ENCODE measurements around the gene L3MBTL4. TPM values are rescaled to one million over a fixed set of nuclear protein-coding genes. Genes with fewer than 3 reads are reported as not detected.

The L3MBTL4 gene
- total RNA-seq, 2 experiments from 2014 or later, result not detected

GRCh38 chr18:5964996-5965395 is 449.7 kb downstream of the L3MBTL4 start:
- Histone ChIP-seq H3K27ac (ENCODE audit: low read depth, low read length, poor library complexity, severe bottlenecking) (no peak overlapping the region), H3K4me2 (ENCODE audit: low read length) (no peak overlapping the region), H3K4me1 (ENCODE audit: insufficient read depth, low read length, poor library complexity, severe bottlenecking) (no peaks in the 10 kb centered on the region), H3K9me3 (ENCODE audit: low read length) (no peaks in the 10 kb centered on the region), H2AFZ (ENCODE audit: low read length) (no peak overlapping the region), H3K36me3 (ENCODE audit: insufficient read depth, low read length) (no peaks in the 10 kb centered on the region), H3K4me3 (ENCODE audit: low read depth, low read length, poor library complexity, severe bottlenecking) (no peak overlapping the region), H3K79me2 (ENCODE audit: insufficient read depth, low read depth, low read length) (no peaks in the 10 kb centered on the region), H3K9me2 (ENCODE audit: insufficient read depth, low read length) (no peaks in the 10 kb centered on the region), H4K20me1 (ENCODE audit: insufficient read depth, low read length) (no peaks in the 10 kb centered on the region)
- BruUV-seq (replicated peaks), result no TSS peak
- intact Hi-C loops (cut with micrococcal nuclease; ENCODE audit: unreplicated experiment), result no loop called here
- ChIA-PET CTCF (ENCODE audit: unreplicated experiment) (no interaction called here), POLR2A (interaction anchor here (0.8 kb wide), 1 partner anchor 9 kb away, joined by 4 read pairs; no protein-coding TSS in a partner anchor)
- no peak for DNase-seq (ENCODE audit: low spot score)
- TF ChIP-seq CTCF (conservative IDR thresholded peaks at IDR 0.05; ENCODE audit: low read length) (no peak), EZH2phosphoT487 (IDR thresholded peaks at IDR 0.05; ENCODE audit: borderline replicate concordance, low read depth, low read length) (no peak)

- no peaks in the 10 kb centered on the region for H3K36me3 ChIP-seq (ENCODE audit: insufficient read depth, low read length)
These were observed 450.1 kb downstream of the L3MBTL4 start for GRCh38 chr18:5964596-5964995.

GRCh38 chr18:5964108-5964507 is 450.6 kb downstream of the L3MBTL4 start:
- no TSS peak for BruUV-seq (replicated peaks)
- Histone ChIP-seq H4K20me1 (ENCODE audit: insufficient read depth, low read length) (no peaks in the 10 kb centered on the region), H3K4me1 (ENCODE audit: insufficient read depth, low read length, poor library complexity, severe bottlenecking) (no peaks in the 10 kb centered on the region), H2AFZ (ENCODE audit: low read length) (no peak overlapping the region), H3K36me3 (ENCODE audit: insufficient read depth, low read length) (no peaks in the 10 kb centered on the region), H3K27ac (ENCODE audit: low read depth, low read length, poor library complexity, severe bottlenecking) (no peak overlapping the region), H3K4me3 (ENCODE audit: low read depth, low read length, poor library complexity, severe bottlenecking) (no peak overlapping the region), H3K9me3 (ENCODE audit: low read length) (no peaks in the 10 kb centered on the region), H3K79me2 (ENCODE audit: insufficient read depth, low read depth, low read length) (no peaks in the 10 kb centered on the region), H3K9me2 (ENCODE audit: insufficient read depth, low read length) (no peaks in the 10 kb centered on the region), H3K4me2 (ENCODE audit: low read length) (no peak overlapping the region)
- TF ChIP-seq CTCF (conservative IDR thresholded peaks at IDR 0.05; ENCODE audit: low read length) (no peak), EZH2phosphoT487 (IDR thresholded peaks at IDR 0.05; ENCODE audit: borderline replicate concordance, low read depth, low read length) (no peak)
- ChIA-PET POLR2A (no interaction called here), CTCF (ENCODE audit: unreplicated experiment) (no interaction called here)
- intact Hi-C loops (cut with micrococcal nuclease; ENCODE audit: unreplicated experiment), result no loop called here
- no peak for DNase-seq (ENCODE audit: low spot score)

More at GRCh38 chr18:5964596-5964995, 450.1 kb downstream of the L3MBTL4 start:
- TF ChIP-seq EZH2phosphoT487 (IDR thresholded peaks at IDR 0.05; ENCODE audit: borderline replicate concordance, low read depth, low read length) (no peak), CTCF (conservative IDR thresholded peaks at IDR 0.05; ENCODE audit: low read length) (no peak)
- DNase-seq (ENCODE audit: low spot score), result no peak
- intact Hi-C loops (cut with micrococcal nuclease; ENCODE audit: unreplicated experiment), result no loop called here
- Histone ChIP-seq H3K9me2 (ENCODE audit: insufficient read depth, low read length) (no peaks in the 10 kb centered on the region), H4K20me1 (ENCODE audit: insufficient read depth, low read length) (no peaks in the 10 kb centered on the region), H2AFZ (ENCODE audit: low read length) (no peak overlapping the region), H3K4me2 (ENCODE audit: low read length) (no peak overlapping the region), H3K9me3 (ENCODE audit: low read length) (no peaks in the 10 kb centered on the region), H3K4me1 (ENCODE audit: insufficient read depth, low read length, poor library complexity, severe bottlenecking) (no peaks in the 10 kb centered on the region), H3K27ac (ENCODE audit: low read depth, low read length, poor library complexity, severe bottlenecking) (no peak overlapping the region), H3K4me3 (ENCODE audit: low read depth, low read length, poor library complexity, severe bottlenecking) (no peak overlapping the region), H3K79me2 (ENCODE audit: insufficient read depth, low read depth, low read length) (no peaks in the 10 kb centered on the region)
- CTCF ChIA-PET (ENCODE audit: unreplicated experiment), result no interaction called here
- BruUV-seq (replicated peaks), result no TSS peak
- POLR2A ChIA-PET, result no interaction called here
